HEK293 (cell line): ENCODE data around the gene C14orf119.

Experiments used
- CTCF ChIA-PET: fragments of 350-600 bp; formaldehyde crosslinking; extraction: SDS; loops from one replicate; lab custom pipeline; 2021; ENCODE audit warnings: antibody characterized with exemption; lab: Yijun Ruan, JAX
- POLR2A ChIA-PET: fragments of 300-600 bp; formaldehyde crosslinking; extraction: SDS; loops from one replicate; lab custom pipeline; 2020; ENCODE audit warnings: antibody characterized with exemption, inconsistent platforms; lab: Yijun Ruan, JAX
- H3K27ac ChIP-seq: fragments of 200-500 bp; sonication (Bioruptor generic); 2 replicates; pipeline ENCODE4 v1.5.1; 2014; ENCODE audit warnings: low read depth, low read length, control low read depth, inconsistent platforms; ENCODE audit errors: extremely low read depth
- H3K36me3 ChIP-seq, 2 experiments: fragments of 200-500 bp in 1 of 2; sonication (Bioruptor generic) in 1 of 2; 1 replicate in 1 of 2; 2 replicates in 1 of 2; pipeline ENCODE4 v1.5.1; 2014 to 2017; ENCODE audit warnings: inconsistent platforms in 2 of 2, low read length in 2 of 2; ENCODE audit not compliant: control insufficient read depth in 2 of 2, insufficient read depth in 1 of 2
- H3K4me1 ChIP-seq: fragments of 200-500 bp; sonication (Bioruptor generic); 2 replicates; pipeline ENCODE4 v1.5.1; 2014; ENCODE audit warnings: mild to moderate bottlenecking, low read length, inconsistent platforms; ENCODE audit not compliant: control insufficient read depth, insufficient read depth
- H3K4me3 ChIP-seq: 2 replicates; pipeline ENCODE4 v1.5.1; 2011; ENCODE audit warnings: low read depth, mild to moderate bottlenecking, control low read depth, low read length, moderate library complexity
- H3K9me3 ChIP-seq: fragments of 200-500 bp; sonication (Bioruptor generic); 2 replicates; pipeline ENCODE4 v1.5.1; 2014; ENCODE audit warnings: low read depth, low read length, inconsistent platforms; ENCODE audit not compliant: control insufficient read depth, insufficient read depth
- HIC1 ChIP-seq: fragments of 450-650 bp; formaldehyde crosslinking; IDR thresholded peaks from 2 replicates; pipeline ENCODE4 v1.5.1; 2016; ENCODE audit warnings: missing biosample characterization, missing genetic modification characterization
- KLF10 ChIP-seq: fragments of 450-650 bp; IDR thresholded peaks from 2 replicates; pipeline ENCODE4 v1.5.1; 2018; ENCODE audit warnings: missing biosample characterization, mild to moderate bottlenecking, missing genetic modification characterization
- KLF16 ChIP-seq: fragments of 450-650 bp; formaldehyde crosslinking; IDR thresholded peaks from 2 replicates; pipeline ENCODE4 v1.5.1; 2017; ENCODE audit warnings: missing biosample characterization, missing genetic modification characterization
- KLF17 ChIP-seq: fragments of 450-650 bp; formaldehyde crosslinking; IDR thresholded peaks from 2 replicates; pipeline ENCODE4 v1.5.1; 2016; ENCODE audit warnings: missing biosample characterization, missing genetic modification characterization
- KLF9 ChIP-seq: fragments of 450-650 bp; formaldehyde crosslinking; IDR thresholded peaks from 2 replicates; pipeline ENCODE4 v1.5.1; 2016; ENCODE audit warnings: missing biosample characterization, missing genetic modification characterization, low read depth
- SP3 ChIP-seq: fragments of 450-650 bp; formaldehyde crosslinking; IDR thresholded peaks from 2 replicates; pipeline ENCODE4 v1.5.1; 2016; ENCODE audit warnings: missing biosample characterization, missing genetic modification characterization
- ZEB2 ChIP-seq: fragments of 450-650 bp; formaldehyde crosslinking; IDR thresholded peaks from 2 replicates; pipeline ENCODE4 v1.5.1; 2016; ENCODE audit warnings: missing biosample characterization, missing genetic modification characterization
- ZFP69B ChIP-seq: fragments of 450-650 bp; formaldehyde crosslinking; IDR thresholded peaks from 2 replicates; pipeline ENCODE4 v1.5.1; 2016; ENCODE audit warnings: missing biosample characterization, missing genetic modification characterization
- ZNF133 ChIP-seq: fragments of 450-650 bp; formaldehyde crosslinking; IDR thresholded peaks from 2 replicates; pipeline ENCODE4 v1.5.1; 2016; ENCODE audit warnings: missing biosample characterization, missing genetic modification characterization
- ZNF2 ChIP-seq: fragments of 450-650 bp; formaldehyde crosslinking; IDR thresholded peaks from 2 replicates; pipeline ENCODE4 v1.5.1; 2016; ENCODE audit warnings: missing biosample characterization, missing genetic modification characterization
- ZNF202 ChIP-seq: fragments of 450-650 bp; formaldehyde crosslinking; IDR thresholded peaks from 2 replicates; pipeline ENCODE4 v1.5.1; 2016; ENCODE audit warnings: missing biosample characterization, missing genetic modification characterization, borderline replicate concordance
- ZNF239 ChIP-seq: fragments of 450-650 bp; formaldehyde crosslinking; IDR thresholded peaks from 2 replicates; pipeline ENCODE4 v1.5.1; 2016; ENCODE audit warnings: missing biosample characterization, missing genetic modification characterization
- ZNF26 ChIP-seq: fragments of 450-650 bp; formaldehyde crosslinking; IDR thresholded peaks from 2 replicates; pipeline ENCODE4 v1.5.1; 2016; ENCODE audit warnings: missing biosample characterization, missing genetic modification characterization
- ZNF280D ChIP-seq: fragments of 450-650 bp; formaldehyde crosslinking; IDR thresholded peaks from 2 replicates; pipeline ENCODE4 v1.5.1; 2016; ENCODE audit warnings: missing biosample characterization, missing genetic modification characterization
- ZNF433 ChIP-seq: fragments of 450-650 bp; formaldehyde crosslinking; IDR thresholded peaks from 2 replicates; pipeline ENCODE4 v1.5.1; 2016; ENCODE audit warnings: missing biosample characterization, missing genetic modification characterization, low read depth
- ZNF518A ChIP-seq: fragments of 450-650 bp; formaldehyde crosslinking; conservative IDR thresholded peaks from 2 replicates; pipeline ENCODE4 v1.5.1; 2016; ENCODE audit warnings: low read depth, missing biosample characterization, missing genetic modification characterization
- ZNF521 ChIP-seq: fragments of 450-650 bp; formaldehyde crosslinking; IDR thresholded peaks from 2 replicates; pipeline ENCODE4 v1.5.1; 2017; ENCODE audit warnings: missing biosample characterization, mild to moderate bottlenecking, missing genetic modification characterization
- ZNF600 ChIP-seq: fragments of 450-650 bp; formaldehyde crosslinking; IDR thresholded peaks from 2 replicates; pipeline ENCODE4 v1.5.1; 2016; ENCODE audit warnings: missing biosample characterization, missing genetic modification characterization
- ZNF654 ChIP-seq: fragments of 450-650 bp; formaldehyde crosslinking; IDR thresholded peaks from 2 replicates; pipeline ENCODE4 v1.5.1; 2016; ENCODE audit warnings: low read depth, missing biosample characterization, missing genetic modification characterization
- ZNF701 ChIP-seq: fragments of 450-650 bp; formaldehyde crosslinking; IDR thresholded peaks from 2 replicates; pipeline ENCODE4 v1.5.1; 2016; ENCODE audit warnings: missing biosample characterization, missing genetic modification characterization
- ZNF76 ChIP-seq: fragments of 450-650 bp; formaldehyde crosslinking; IDR thresholded peaks from 2 replicates; pipeline ENCODE4; 2016; ENCODE audit warnings: low read depth, missing biosample characterization, missing genetic modification characterization, borderline replicate concordance
- ZNF785 ChIP-seq: fragments of 450-650 bp; formaldehyde crosslinking; IDR thresholded peaks from 2 replicates; pipeline ENCODE4 v1.5.1; 2016; ENCODE audit warnings: missing biosample characterization, missing genetic modification characterization
- ZXDB ChIP-seq: fragments of 450-650 bp; formaldehyde crosslinking; IDR thresholded peaks from 2 replicates; pipeline ENCODE4 v1.5.1; 2016; ENCODE audit warnings: missing biosample characterization, missing genetic modification characterization

Gene C14orf119

GRCh38 chr14:23095196-23096108, at the start of gene C14orf119:
Gene C14orf119, plus strand, starts transcription at chr14:23095505. Its CDS starts 2,154 bp downstream, at chr14:23097659.
- peak within 1 kb of the TSS; percentile 97 for H3K4me3 ChIP-seq
- peaks cover 10% of the 10 kb centered on the region; the same call in 1 of the 2 replicates for H3K4me1 ChIP-seq
- CTCF ChIA-PET = interaction anchor here (0.6 to 3.7 kb wide), 19 partner anchors 14 to 1052 kb away, joined by 3 to 36 read pairs (median 5); partner anchors contain the start of genes CEBPE and RNF31
- peaks cover 28 to 54% of the 10 kb centered on the region in 2 experiments for H3K36me3 ChIP-seq
- POLR2A ChIA-PET = interaction anchor here (0.6 to 3.3 kb wide), 31 partner anchors 9 to 1046 kb away, joined by 3 to 48 read pairs (median 7); partner anchors contain the start of genes AJUBA, BCL2L2, CIROP and EMC9
- H3K9me3 ChIP-seq = no peaks in the 10 kb centered on the region
- peak within 1 kb of the TSS; percentile 92 for H3K27ac ChIP-seq
- TF ChIP-seq ZNF26 (tag by site-specific recombination) (no peak), ZNF280D (tag by site-specific recombination) (no peak), ZNF600 (tag by site-specific recombination) (peak; percentile 22; the same call in 1 of the 2 replicates), HIC1 (tag by site-specific recombination) (no peak), KLF10 (tag by site-specific recombination) (0 out of 2 replicates have a peak, but pooled peaks have one; percentile 31), ZNF654 (no peak), ZNF76 (tag by site-specific recombination) (0 out of 2 replicates have a peak, but pooled peaks have one; percentile 52), ZNF239 (no peak), ZNF133 (tag by site-specific recombination) (no peak), ZNF433 (tag by site-specific recombination) (no peak), ZNF2 (0 out of 2 replicates have a peak, but pooled peaks have one; percentile 14), SP3 (tag by site-specific recombination) (peak; percentile 63), ZEB2 (tag by site-specific recombination) (0 out of 2 replicates have a peak, but pooled peaks have one; percentile 15), KLF16 (tag by site-specific recombination) (0 out of 2 replicates have a peak, but pooled peaks have one; percentile 26), ZNF785 (tag by site-specific recombination) (no peak), ZNF518A (tag by site-specific recombination) (no peak), ZFP69B (tag by site-specific recombination) (peak; percentile 29; the same call in 1 of the 2 replicates), ZNF701 (tag by site-specific recombination) (no peak), KLF17 (peak; percentile 47), ZXDB (peak; percentile 18; the same call in 1 of the 2 replicates), ZNF202 (tag by site-specific recombination) (no peak), KLF9 (tag by site-specific recombination) (peak; percentile 53), ZNF521 (tag by site-specific recombination) (no peak)
